Neutrophil (primary cell): ENCODE measurements around the gene RNPEPL1.

Source experiments
- H3K27ac ChIP-seq: fragments of 200-600 bp; sonication (generic); 2 replicates; pipeline ENCODE4 v1.5.1; 2016; ENCODE audit warnings: mild to moderate bottlenecking, moderate library complexity
- H3K27me3 ChIP-seq: fragments of 200-600 bp; sonication (generic); 2 replicates; pipeline ENCODE4 v1.6.0; 2016; ENCODE audit warnings: mild to moderate bottlenecking
- H3K36me3 ChIP-seq: fragments of 200-600 bp; sonication (generic); 2 replicates; pipeline ENCODE4 v1.5.1; 2017
- H3K4me1 ChIP-seq, 2 experiments: fragments of 200-600 bp in 1 of 2; sonication (generic) in 1 of 2; 1 replicate in 1 of 2; 2 replicates in 1 of 2; pipeline versions ENCODE4 v1.5.1 to v1.6.1; 2013 to 2016; ENCODE audit warnings: low read depth in 1 of 2, low read length in 1 of 2, mild to moderate bottlenecking in 1 of 2, moderate library complexity in 1 of 2; ENCODE audit not compliant: control insufficient read depth in 1 of 2, insufficient read depth in 1 of 2
- H3K4me3 ChIP-seq, 2 experiments: fragments of 200-600 bp in 1 of 2; sonication (generic) in 1 of 2; 1 replicate in 1 of 2; 2 replicates in 1 of 2; pipeline ENCODE4 v1.5.1; 2013 to 2016; ENCODE audit warnings: low read depth in 1 of 2, low read length in 1 of 2, mild to moderate bottlenecking in 1 of 2, moderate library complexity in 1 of 2
- H3K9me3 ChIP-seq: fragments of 200-600 bp; sonication (generic); 2 replicates; pipeline ENCODE4 v1.5.1; 2016
- CTCF ChIP-seq: fragments of 200-600 bp; sonication (generic); IDR thresholded peaks from 2 replicates; pipeline ENCODE4 v1.5.1; 2016; ENCODE audit warnings: antibody characterized with exemption

Gene RNPEPL1

GRCh38 chr2:240597419-240598181 is 29.3 kb downstream of the RNPEPL1 start:
- no peaks in the 10 kb centered on the region for H3K9me3 ChIP-seq
- TF ChIP-seq CTCF, result no peak
- no peak overlapping the region for H3K4me3 ChIP-seq
- no peak overlapping the region for H3K27ac ChIP-seq
- peaks cover 86% of the 10 kb centered on the region for H3K36me3 ChIP-seq
- H3K27me3 ChIP-seq, result no peaks in the 10 kb centered on the region
- no peaks in the 10 kb centered on the region for H3K4me1 ChIP-seq

GRCh38 chr2:240598311-240598911 is 30.1 kb downstream of the RNPEPL1 start:
- Histone ChIP-seq H3K9me3 (no peaks in the 10 kb centered on the region), H3K4me1 (no peaks in the 10 kb centered on the region), H3K36me3 (peaks cover 79% of the 10 kb centered on the region), H3K4me3 (no peak overlapping the region), H3K27ac (no peak overlapping the region), H3K27me3 (no peaks in the 10 kb centered on the region)
- TF ChIP-seq CTCF, result no peak

- Histone ChIP-seq H3K27ac (no peak overlapping the region), H3K36me3 (peaks cover 71% of the 10 kb centered on the region), H3K9me3 (no peaks in the 10 kb centered on the region), H3K27me3 (no peaks in the 10 kb centered on the region), H3K4me1 (no peaks in the 10 kb centered on the region), H3K4me3 (no peak overlapping the region)
- no peak for TF ChIP-seq CTCF
Observed at GRCh38 chr2:240599141-240599583, 30.9 kb downstream of the RNPEPL1 start.

GRCh38 chr2:240600451-240600961 is 32.2 kb downstream of the RNPEPL1 start:
- H3K36me3 ChIP-seq, result peaks cover 63% of the 10 kb centered on the region
- H3K9me3 ChIP-seq, result no peaks in the 10 kb centered on the region
- no peak overlapping the region for H3K4me3 ChIP-seq

More at GRCh38 chr2:240600451-240600961, 32.2 kb downstream of the RNPEPL1 start:
- Histone ChIP-seq H3K4me1 (no peaks in the 10 kb centered on the region), H3K27ac (no peak overlapping the region), H3K27me3 (no peaks in the 10 kb centered on the region)
- TF ChIP-seq CTCF, result no peak
